ENCODE measurements around the gene VSX1.

DNA sequence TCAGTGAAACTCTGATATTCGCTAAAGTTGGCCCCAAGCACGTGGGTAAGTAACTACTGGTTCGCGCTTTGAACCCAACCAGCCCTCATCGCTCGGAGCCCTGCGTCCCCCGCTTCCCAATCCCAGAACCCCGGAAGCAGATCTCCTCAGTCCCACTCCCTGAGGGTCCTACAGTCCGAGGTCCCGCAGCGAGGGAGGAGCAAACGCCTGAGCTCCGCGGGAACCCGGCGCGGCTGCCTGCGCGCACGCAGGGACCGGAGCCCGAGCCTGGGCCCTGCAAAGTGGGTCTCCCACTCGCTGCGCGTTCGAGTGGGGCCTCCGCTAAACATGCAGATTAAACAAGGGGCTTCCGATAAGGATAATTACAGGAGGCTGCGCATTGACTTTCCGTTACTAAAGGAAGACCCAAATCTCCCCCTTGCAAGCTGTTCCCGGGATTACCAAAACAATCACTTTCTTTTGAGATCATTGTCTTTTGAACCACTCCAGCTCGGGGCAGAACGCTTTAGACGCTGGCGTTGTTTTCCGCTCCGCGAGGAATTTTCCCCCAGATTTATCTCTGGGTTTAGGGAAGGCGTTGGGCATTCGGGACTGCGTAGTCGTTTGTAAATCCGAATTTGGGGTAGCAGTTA, 1.3 kb upstream of the VSX1 start:
- no peak for TF ChIP-seq CTCF (IDR thresholded peaks at IDR 0.05)
- TF ChIP-seq JUND (IDR thresholded peaks at IDR 0.05), result no peak
- TF ChIP-seq, protein P1, sequence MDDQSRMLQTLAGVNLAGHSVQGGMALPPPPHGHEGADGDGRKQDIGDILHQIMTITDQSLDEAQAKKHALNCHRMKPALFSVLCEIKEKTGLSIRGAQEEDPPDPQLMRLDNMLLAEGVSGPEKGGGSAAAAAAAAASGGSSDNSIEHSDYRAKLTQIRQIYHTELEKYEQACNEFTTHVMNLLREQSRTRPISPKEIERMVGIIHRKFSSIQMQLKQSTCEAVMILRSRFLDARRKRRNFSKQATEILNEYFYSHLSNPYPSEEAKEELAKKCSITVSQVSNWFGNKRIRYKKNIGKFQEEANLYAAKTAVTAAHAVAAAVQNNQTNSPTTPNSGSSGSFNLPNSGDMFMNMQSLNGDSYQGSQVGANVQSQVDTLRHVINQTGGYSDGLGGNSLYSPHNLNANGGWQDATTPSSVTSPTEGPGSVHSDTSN (IDR thresholded peaks at IDR 0.05), result no peak
- no peak for TF ChIP-seq RAD21 (IDR thresholded peaks at IDR 0.05; ENCODE audit: low read length)
- no peak for TF ChIP-seq FOXM1 (IDR thresholded peaks at IDR 0.05; ENCODE audit: low read depth)
- no peak for TF ChIP-seq NFIC (IDR thresholded peaks at IDR 0.05; ENCODE audit: borderline replicate concordance)
- no peak for TF ChIP-seq TCF12 (IDR thresholded peaks at IDR 0.05)
- TF ChIP-seq SMC3 (IDR thresholded peaks at IDR 0.05; ENCODE audit: low read depth, low read length), result no peak
- TF ChIP-seq ELF1 (IDR thresholded peaks at IDR 0.05), result no peak
- TF ChIP-seq, protein P2, sequence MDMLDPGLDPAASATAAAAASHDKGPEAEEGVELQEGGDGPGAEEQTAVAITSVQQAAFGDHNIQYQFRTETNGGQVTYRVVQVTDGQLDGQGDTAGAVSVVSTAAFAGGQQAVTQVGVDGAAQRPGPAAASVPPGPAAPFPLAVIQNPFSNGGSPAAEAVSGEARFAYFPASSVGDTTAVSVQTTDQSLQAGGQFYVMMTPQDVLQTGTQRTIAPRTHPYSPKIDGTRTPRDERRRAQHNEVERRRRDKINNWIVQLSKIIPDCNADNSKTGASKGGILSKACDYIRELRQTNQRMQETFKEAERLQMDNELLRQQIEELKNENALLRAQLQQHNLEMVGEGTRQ (IDR thresholded peaks at IDR 0.05; ENCODE audit: borderline replicate concordance, low read depth, low read length), result no peak
- no peak for TF ChIP-seq EP300 (IDR thresholded peaks at IDR 0.05; ENCODE audit: borderline replicate concordance in 1 of 2, low read depth in 1 of 2, low read length in 1 of 2)
- no peak for TF ChIP-seq POLR2AphosphoS5 (IDR thresholded peaks at IDR 0.05; ENCODE audit: low read depth, low read length)
- TF ChIP-seq YY1 (IDR thresholded peaks at IDR 0.05; ENCODE audit: low read depth), result no peak
- no peak for TF ChIP-seq REST (IDR thresholded peaks at IDR 0.05; ENCODE audit: low read depth, low read length)

All from SK-N-SH (cell line).